Placental epithelial cell (primary cell): ENCODE results near the gene GOLGA6D. TPM values are rescaled to one million over a fixed set of nuclear protein-coding genes. Genes with fewer than 3 reads are reported as not detected.

Experiments
- small RNA-seq: library from RNA; depleted of rRNA; stranded (forward); fragments of <200 nt; gene quantifications from one replicate; pipeline ENCODE3, GENCODE V24; 2012
- total RNA-seq: library from RNA; depleted of rRNA; stranded (reverse); fragments of >200 nt; gene quantifications from 2 replicates; pipeline ENCODE4 v1.2.3, GENCODE V29; 2012

Gene GOLGA6D, protein sequence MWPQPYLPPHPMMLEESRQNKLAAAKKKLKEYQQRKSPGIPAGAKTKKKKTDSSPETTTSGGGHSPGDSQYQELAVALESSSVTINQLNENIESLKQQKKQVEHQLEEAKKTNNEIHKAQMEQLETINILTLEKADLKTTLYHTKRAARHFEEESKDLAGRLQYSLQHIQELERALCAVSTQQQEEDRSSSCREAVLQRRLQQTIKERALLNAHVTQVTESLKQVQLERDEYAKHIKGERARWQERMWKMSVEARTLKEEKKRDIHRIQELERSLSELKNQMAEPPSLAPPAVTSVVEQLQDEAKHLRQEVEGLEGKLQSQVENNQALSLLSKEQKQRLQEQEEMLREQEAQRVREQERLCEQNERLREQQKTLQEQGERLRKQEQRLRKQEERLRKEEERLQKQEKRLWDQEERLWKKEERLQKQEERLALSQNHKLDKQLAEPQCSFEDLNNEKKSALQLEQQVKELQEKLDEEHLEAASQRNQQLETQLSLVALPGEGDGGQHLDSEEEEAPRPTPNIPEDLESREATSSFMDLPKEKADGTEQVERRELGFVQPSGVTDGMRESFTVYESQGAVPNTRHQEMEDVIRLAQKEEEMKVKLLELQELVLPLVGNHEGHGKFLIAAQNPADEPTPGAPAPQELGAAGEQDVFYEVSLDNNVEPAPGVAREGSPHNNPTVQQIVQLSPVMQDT
- total RNA-seq = not detected in 2 replicates

GRCh38 chr15:75282572-75282971 is at the start of gene GOLGA6D:
Gene GOLGA6D (plus strand): TSS chr15:75282835. CDS start chr15:75282876, 41 bp downstream.

DNA sequence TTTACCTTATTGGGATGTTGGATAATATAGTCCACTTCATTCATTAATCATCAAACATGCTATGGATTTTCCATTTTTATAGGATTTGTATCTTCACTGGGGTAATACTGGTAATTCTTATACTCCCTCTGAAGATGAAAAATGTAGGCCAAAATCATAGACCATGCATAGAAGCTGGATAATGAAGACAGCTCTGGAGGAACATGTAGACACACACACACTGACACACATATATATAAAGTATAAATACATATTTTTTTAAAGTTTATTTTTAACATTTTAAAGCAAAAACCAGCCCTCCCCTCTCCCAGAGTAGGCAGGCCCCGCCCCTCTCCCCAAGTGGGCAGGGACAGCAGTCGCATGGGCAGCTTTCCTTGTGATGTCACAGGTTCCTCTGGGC is 24.6 kb upstream of the GOLGA6D start, which contains the start of gene GOLGA6C:
Gene GOLGA6C, plus strand, starts transcription at position 301 of the 400 bp plus-strand sequence. CDS start 265 bp downstream, outside the sequence.

DNA sequence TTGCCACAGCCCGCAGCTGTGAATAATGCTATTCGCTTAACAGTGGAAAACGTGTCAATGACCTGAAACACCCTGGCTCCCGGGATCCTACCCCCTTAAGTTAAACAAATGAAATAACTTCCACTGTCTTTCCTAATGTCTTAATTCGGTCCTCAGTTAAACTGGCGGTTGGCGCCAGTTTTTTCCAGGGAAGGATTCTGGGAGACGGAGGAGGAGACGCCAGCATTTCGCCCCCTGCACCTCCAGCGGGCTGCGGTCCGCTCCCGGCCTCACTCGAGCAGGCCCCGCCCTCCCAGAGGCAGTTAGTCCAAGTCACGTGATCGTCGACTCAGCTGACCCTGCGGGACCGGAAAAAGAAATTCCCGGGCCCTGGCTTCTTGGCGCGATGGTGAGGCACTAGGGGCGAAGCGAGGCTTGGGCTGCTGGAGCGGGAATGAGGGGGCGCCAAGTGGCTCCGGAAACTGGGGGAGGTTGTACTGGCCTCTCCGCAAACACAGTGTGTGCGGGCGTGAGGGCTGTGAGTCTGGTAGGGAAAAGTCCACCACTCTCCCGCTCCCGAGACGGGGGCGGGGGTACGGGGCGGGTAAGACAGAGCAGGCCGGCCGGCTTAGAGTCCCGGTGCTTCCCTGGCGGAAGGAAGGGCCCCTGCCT is 53.2 kb downstream of the GOLGA6D start, which contains the start of gene COMMD4:
Gene COMMD4, plus strand, starts transcription at position 359 of the 651 bp plus-strand sequence. Its CDS starts 27 bp downstream, at position 386.

Small RNAs within 50 kb of the gene (small RNA-seq; reads per million reads assigned to genes)
- not detected for gene AC068338.1
- gene RN7SL327P = not detected
- gene RN7SL489P = not detected

Other genes with a start within 250 kb of the GOLGA6D start
- 13.1 and 14.5 TPM in 2 replicates for gene C15orf39, start 81.0 kb upstream of the GOLGA6D start, total RNA-seq
- not detected in 2 replicates for gene GOLGA6C, start 24.5 kb upstream of the GOLGA6D start, total RNA-seq
- 45.5 and 76.9 TPM in 2 replicates for gene COMMD4, start 53.2 kb downstream of the GOLGA6D start, total RNA-seq
- gene NEIL1, start 64.2 kb downstream of the GOLGA6D start, total RNA-seq = 6.6 and 24.7 TPM in 2 replicates
- gene MAN2C1, start 85.8 kb downstream of the GOLGA6D start, total RNA-seq = 99.9 and 144 TPM in 2 replicates
- gene SIN3A, start 168.9 kb downstream of the GOLGA6D start, total RNA-seq = 35.3 and 43.7 TPM in 2 replicates